H9 (cell line): ENCODE data around the gene DCAF4. TPM values are rescaled to one million over a fixed set of nuclear protein-coding genes. Genes with fewer than 3 reads are reported as not detected.

Source experiments
- DNase-seq: peaks from one replicate; pipeline ENCODE4 v3.0.0-alpha.2; 2017
- H2AFZ ChIP-seq: one replicate; pipeline ENCODE4 v1.6.1; 2013; ENCODE audit warnings: mild to moderate bottlenecking, low read length, control low read depth, moderate library complexity
- H2AK5ac ChIP-seq: 2 replicates; pipeline ENCODE4 v1.6.1; 2013; ENCODE audit warnings: low read length, control low read depth, mixed read lengths; ENCODE audit not compliant: insufficient read length
- H2BK120ac ChIP-seq: one replicate; pipeline ENCODE4 v1.6.1; 2013; ENCODE audit warnings: low read depth, mild to moderate bottlenecking, low read length, control low read depth, inconsistent platforms; ENCODE audit not compliant: poor library complexity, severe bottlenecking
- H2BK12ac ChIP-seq: 2 replicates; pipeline ENCODE4 v1.6.1; 2013; ENCODE audit warnings: low read length, control low read depth, mixed read lengths, low read depth; ENCODE audit not compliant: insufficient read length
- H2BK15ac ChIP-seq: 2 replicates; pipeline ENCODE4 v1.6.1; 2013; ENCODE audit warnings: low read depth, low read length, control low read depth
- H2BK20ac ChIP-seq: one replicate; pipeline ENCODE4 v1.6.1; 2013; ENCODE audit warnings: low read depth, mild to moderate bottlenecking, low read length, control low read depth, inconsistent platforms; ENCODE audit not compliant: poor library complexity, severe bottlenecking
- H2BK5ac ChIP-seq: 2 replicates; pipeline ENCODE4 v1.6.1; 2013; ENCODE audit warnings: low read length, control low read depth, mixed read lengths; ENCODE audit not compliant: insufficient read length
- H3K14ac ChIP-seq: 2 replicates; pipeline ENCODE4 v1.6.1; 2013; ENCODE audit warnings: low read length, control low read depth; ENCODE audit not compliant: insufficient read depth
- H3K18ac ChIP-seq: 2 replicates; pipeline ENCODE4 v1.6.1; 2013; ENCODE audit warnings: low read depth, mild to moderate bottlenecking, mixed read lengths, low read length, control low read depth; ENCODE audit not compliant: insufficient read length
- H3K23ac ChIP-seq: 2 replicates; pipeline ENCODE4 v1.6.1; 2013; ENCODE audit warnings: low read length, control low read depth, mixed read lengths, low read depth; ENCODE audit not compliant: insufficient read length
- H3K23me2 ChIP-seq: 2 replicates; pipeline ENCODE4 v1.6.1; 2013; ENCODE audit warnings: low read depth, mild to moderate bottlenecking, mixed read lengths, low read length, control low read depth; ENCODE audit not compliant: insufficient read length, poor library complexity, severe bottlenecking
- H3K27ac ChIP-seq: 2 replicates; pipeline ENCODE4 v1.5.1; 2013; ENCODE audit warnings: low read length, control low read depth, mixed read lengths, low read depth; ENCODE audit not compliant: insufficient read length
- H3K27me3 ChIP-seq: 2 replicates; pipeline ENCODE4 v1.6.1; 2013; ENCODE audit warnings: low read length, control low read depth, inconsistent platforms; ENCODE audit not compliant: insufficient read depth
- H3K4ac ChIP-seq: 2 replicates; pipeline ENCODE4 v1.6.1; 2013; ENCODE audit warnings: low read depth, mild to moderate bottlenecking, control low read depth, inconsistent platforms, low read length, moderate library complexity
- H3K4me1 ChIP-seq: 2 replicates; pipeline ENCODE4 v1.6.1; 2013; ENCODE audit warnings: low read length, control low read depth, inconsistent platforms; ENCODE audit not compliant: insufficient read depth
- H3K4me2 ChIP-seq: 2 replicates; pipeline ENCODE4 v1.6.1; 2013; ENCODE audit warnings: low read length, control low read depth, mixed read lengths; ENCODE audit not compliant: insufficient read length, insufficient read depth
- H3K56ac ChIP-seq: 2 replicates; pipeline ENCODE4 v1.6.1; 2013; ENCODE audit warnings: low read depth, mild to moderate bottlenecking, mixed read lengths, low read length, control low read depth; ENCODE audit not compliant: insufficient read length
- H3K79me1 ChIP-seq: 2 replicates; pipeline ENCODE4 v1.6.1; 2013; ENCODE audit warnings: low read depth, mild to moderate bottlenecking, moderate library complexity, low read length, control low read depth, inconsistent platforms; ENCODE audit not compliant: insufficient read depth, poor library complexity, severe bottlenecking
- H3K79me2 ChIP-seq: 2 replicates; pipeline ENCODE4 v1.6.1; 2013; ENCODE audit warnings: low read length, control low read depth, inconsistent platforms; ENCODE audit not compliant: insufficient read depth
- H3K9ac ChIP-seq: 2 replicates; pipeline ENCODE4 v1.6.1; 2013; ENCODE audit warnings: low read length, control low read depth, mixed read lengths; ENCODE audit not compliant: insufficient read length; ENCODE audit errors: extremely low read depth
- H3K9me3 ChIP-seq: one replicate; pipeline ENCODE4 v1.6.1; 2013; ENCODE audit warnings: low read depth, low read length, inconsistent platforms; ENCODE audit not compliant: control insufficient read depth
- H3T11ph ChIP-seq: one replicate; pipeline ENCODE4 v1.6.1; 2013; ENCODE audit warnings: mild to moderate bottlenecking, low read length, control low read depth, inconsistent platforms
- H4K20me1 ChIP-seq: one replicate; pipeline ENCODE4 v1.6.1; 2013; ENCODE audit not compliant: control insufficient read depth, insufficient read length, insufficient read depth
- H4K5ac ChIP-seq: 2 replicates; pipeline ENCODE4 v1.6.1; 2013; ENCODE audit warnings: low read depth, mild to moderate bottlenecking, mixed read lengths, low read length, control low read depth; ENCODE audit not compliant: insufficient read length
- H4K8ac ChIP-seq: replicated peaks from 2 replicates; pipeline ENCODE4 v1.6.1; 2013; ENCODE audit warnings: low read length, control low read depth, mixed read lengths, low read depth; ENCODE audit not compliant: insufficient read length
- H4K91ac ChIP-seq: 2 replicates; pipeline ENCODE4 v1.6.1; 2013; ENCODE audit warnings: low read depth, mild to moderate bottlenecking, moderate library complexity, mixed read lengths, low read length, control low read depth; ENCODE audit not compliant: insufficient read length
- H3K27ac Mint-ChIP-seq, 3 experiments: 2 replicates in 2 of 3; 3 replicates in 1 of 3; pipeline ENCODE4 v1.8.0; 2020 to 2021; ENCODE audit warnings: mixed read lengths in 3 of 3, mild to moderate bottlenecking in 1 of 3, moderate library complexity in 1 of 3
- H3K27me3 Mint-ChIP-seq: 2 replicates; pipeline ENCODE4 v1.8.0; 2021; ENCODE audit warnings: low read depth, mild to moderate bottlenecking, moderate library complexity, mixed read lengths
- H3K36me3 Mint-ChIP-seq, 3 experiments: 2 replicates in 2 of 3; 3 replicates in 1 of 3; pipeline ENCODE4 v1.8.0; 2020 to 2021; ENCODE audit warnings: low read depth in 3 of 3, mixed read lengths in 3 of 3; ENCODE audit not compliant: insufficient read depth in 1 of 3
- H3K4me1 Mint-ChIP-seq, 2 experiments: 2 replicates each; pipeline ENCODE4 v1.8.0; 2020; ENCODE audit warnings: mixed read lengths in 2 of 2
- H3K4me3 Mint-ChIP-seq, 2 experiments: 2 replicates in 1 of 2; 3 replicates in 1 of 2; pipeline ENCODE4 v1.8.0; 2020 to 2021; ENCODE audit warnings: mild to moderate bottlenecking in 2 of 2, mixed read lengths in 2 of 2, moderate library complexity in 1 of 2
- H3K9me3 Mint-ChIP-seq, 2 experiments: 2 replicates in 1 of 2; 3 replicates in 1 of 2; pipeline ENCODE4 v1.8.0; 2020; ENCODE audit warnings: mild to moderate bottlenecking in 2 of 2, mixed read lengths in 2 of 2, moderate library complexity in 1 of 2
- WGBS: extraction: QIAGEN DNeasy Blood & Tissue Kit; methylation state at CpG from one replicate; pipeline ENCODE4 v1.1.7; 2013; ENCODE audit warnings: missing lambda C conversion rate, low lambda C conversion rate, mixed read lengths; ENCODE audit not compliant: insufficient read length; ENCODE audit errors: extremely low coverage; 5-methylcytosine and 5-hydroxymethylcytosine counted together
- total RNA-seq: library from RNA; stranded (reverse); gene quantifications from 2 replicates; pipeline ENCODE4 v1.2.1, GENCODE V29; 2021
- TF ChIP-seq, protein P1 (sequence below): fragments of 200-600 bp; sonication (generic); conservative IDR thresholded peaks from 3 replicates; pipeline ENCODE4 v1.8.0; 2021; ENCODE audit warnings: antibody characterized with exemption, mild to moderate bottlenecking

Gene DCAF4
- total RNA-seq, 1 experiment from 2014 or later: 32.0 TPM

DNA sequence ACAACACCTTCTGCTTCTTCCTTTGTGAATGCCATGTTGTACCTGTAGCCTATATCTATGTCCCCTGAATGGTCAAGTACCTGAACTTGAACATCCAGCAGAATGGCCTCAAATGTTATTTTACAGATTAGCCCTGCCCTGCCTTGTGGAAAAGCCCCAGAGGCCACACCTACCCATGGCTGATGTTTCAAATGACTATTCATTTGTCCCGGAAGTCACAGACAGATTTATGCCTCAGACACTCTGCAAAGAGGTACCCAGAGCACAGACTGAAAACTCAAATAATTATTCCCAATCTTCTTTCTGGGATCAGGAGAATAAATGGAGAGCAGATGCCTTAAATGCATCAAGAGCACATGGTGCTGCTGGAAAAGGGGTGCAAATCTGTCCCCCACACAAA is 19.4 kb upstream of the DCAF4 start:
- H3K4me2 ChIP-seq: no peak overlapping the region

More for the DNA sequence above, 19.4 kb upstream of the DCAF4 start:
- Histone ChIP-seq H3K9ac (no peak overlapping the region), H3K27ac (no peak overlapping the region), H2BK5ac (no peak overlapping the region), H2BK12ac (no peak overlapping the region), H2AK5ac (no peak overlapping the region), H2BK120ac (no peak overlapping the region), H3T11ph (no peak overlapping the region), H2BK20ac (no peak overlapping the region), H3K23me2 (no peaks in the 10 kb centered on the region), H3K4me1 (no peaks in the 10 kb centered on the region), H2BK15ac (no peak overlapping the region), H3K14ac (peak overlapping the region; percentile 20; the same call in 1 of the 2 replicates), H3K79me2 (no peaks in the 10 kb centered on the region), H3K23ac (no peak overlapping the region), H4K91ac (no peak overlapping the region), H3K4ac (no peak overlapping the region; the same call in 1 of the 2 replicates), H3K27me3 (no peaks in the 10 kb centered on the region), H3K9me3 (no peaks in the 10 kb centered on the region), H4K8ac (no peak overlapping the region), H4K5ac (no peak overlapping the region), H3K56ac (no peak overlapping the region), H3K79me1 (no peaks in the 10 kb centered on the region), H4K20me1 (no peaks in the 10 kb centered on the region), H3K18ac (peak overlapping the region; percentile 84), H2AFZ (no peak overlapping the region)
- Mint-ChIP-seq H3K27me3 (peaks cover 32% of the 10 kb centered on the region), H3K9me3 (no peaks in the 10 kb centered on the region; a peak in 1 of 5 replicates), H3K4me3 (no peak overlapping the region), H3K4me1 (peaks cover 25 to 26% of the 10 kb centered on the region in 2 experiments), H3K36me3 (no peaks in the 10 kb centered on the region), H3K27ac (0 out of 7 replicates have a peak overlapping the region, but pooled peaks of 1 of the 3 experiments have one; percentile 5)
- WGBS: no CpG with 5 or more reads among the region's 1 CpG
- DNase-seq: no peak
- TF ChIP-seq, protein P1, sequence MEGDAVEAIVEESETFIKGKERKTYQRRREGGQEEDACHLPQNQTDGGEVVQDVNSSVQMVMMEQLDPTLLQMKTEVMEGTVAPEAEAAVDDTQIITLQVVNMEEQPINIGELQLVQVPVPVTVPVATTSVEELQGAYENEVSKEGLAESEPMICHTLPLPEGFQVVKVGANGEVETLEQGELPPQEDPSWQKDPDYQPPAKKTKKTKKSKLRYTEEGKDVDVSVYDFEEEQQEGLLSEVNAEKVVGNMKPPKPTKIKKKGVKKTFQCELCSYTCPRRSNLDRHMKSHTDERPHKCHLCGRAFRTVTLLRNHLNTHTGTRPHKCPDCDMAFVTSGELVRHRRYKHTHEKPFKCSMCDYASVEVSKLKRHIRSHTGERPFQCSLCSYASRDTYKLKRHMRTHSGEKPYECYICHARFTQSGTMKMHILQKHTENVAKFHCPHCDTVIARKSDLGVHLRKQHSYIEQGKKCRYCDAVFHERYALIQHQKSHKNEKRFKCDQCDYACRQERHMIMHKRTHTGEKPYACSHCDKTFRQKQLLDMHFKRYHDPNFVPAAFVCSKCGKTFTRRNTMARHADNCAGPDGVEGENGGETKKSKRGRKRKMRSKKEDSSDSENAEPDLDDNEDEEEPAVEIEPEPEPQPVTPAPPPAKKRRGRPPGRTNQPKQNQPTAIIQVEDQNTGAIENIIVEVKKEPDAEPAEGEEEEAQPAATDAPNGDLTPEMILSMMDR: no peak
